GM18519 (cell line): Measurements from ENCODE around the gene PIK3IP1.
"Not testable (repeated sequence)": the region's sequence is repeated elsewhere in the genome, so short reads cannot be mapped to it uniquely, and the experiment has no call there.

Source experiments
- ATAC-seq: cut with Tn5 transposase; IDR thresholded peaks from one replicate; pipeline ENCODE4 v1.9.1; 2021; ENCODE audit warnings: mild to moderate bottlenecking, moderate library complexity; ENCODE audit not compliant: unreplicated experiment, low FRiP score

The PIK3IP1 gene

GRCh38 chr22:31292236-31292989, at the start of gene PIK3IP1:
Gene PIK3IP1 (minus strand): TSS chr22:31292488. CDS start chr22:31292344, 144 bp downstream.
- ATAC-seq, result no peak

GRCh38 chr22:31341386-31342088, 49.2 kb upstream of the PIK3IP1 start:
- no peak for ATAC-seq

DNA sequence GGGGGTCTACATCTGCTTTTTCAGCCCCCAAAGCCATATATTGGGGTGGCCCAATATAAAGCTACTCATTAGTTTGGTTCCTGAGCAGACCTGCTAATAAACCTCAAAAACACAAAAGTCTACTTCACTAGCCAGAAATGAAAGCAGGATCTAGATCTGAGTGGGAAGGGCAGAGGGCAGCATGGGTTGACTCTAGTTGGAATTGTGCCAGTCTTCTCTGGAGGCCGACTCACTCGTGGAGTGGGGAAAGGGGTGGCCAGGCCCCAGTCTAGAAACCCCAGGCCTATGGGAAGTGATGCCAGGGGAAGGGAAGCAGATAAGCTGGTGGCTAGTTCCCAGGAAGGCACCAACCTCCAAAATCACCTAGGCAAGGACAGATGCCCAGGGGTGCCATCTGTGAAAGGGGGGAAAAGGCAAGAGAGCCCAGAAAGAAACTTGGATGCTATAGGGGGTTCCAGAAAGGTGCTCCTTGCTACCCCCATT, 48.5 kb upstream of the PIK3IP1 start:
- no peak for ATAC-seq

GRCh38 chr22:31340360-31340759, 48.1 kb upstream of the PIK3IP1 start:
- no peak for ATAC-seq

DNA sequence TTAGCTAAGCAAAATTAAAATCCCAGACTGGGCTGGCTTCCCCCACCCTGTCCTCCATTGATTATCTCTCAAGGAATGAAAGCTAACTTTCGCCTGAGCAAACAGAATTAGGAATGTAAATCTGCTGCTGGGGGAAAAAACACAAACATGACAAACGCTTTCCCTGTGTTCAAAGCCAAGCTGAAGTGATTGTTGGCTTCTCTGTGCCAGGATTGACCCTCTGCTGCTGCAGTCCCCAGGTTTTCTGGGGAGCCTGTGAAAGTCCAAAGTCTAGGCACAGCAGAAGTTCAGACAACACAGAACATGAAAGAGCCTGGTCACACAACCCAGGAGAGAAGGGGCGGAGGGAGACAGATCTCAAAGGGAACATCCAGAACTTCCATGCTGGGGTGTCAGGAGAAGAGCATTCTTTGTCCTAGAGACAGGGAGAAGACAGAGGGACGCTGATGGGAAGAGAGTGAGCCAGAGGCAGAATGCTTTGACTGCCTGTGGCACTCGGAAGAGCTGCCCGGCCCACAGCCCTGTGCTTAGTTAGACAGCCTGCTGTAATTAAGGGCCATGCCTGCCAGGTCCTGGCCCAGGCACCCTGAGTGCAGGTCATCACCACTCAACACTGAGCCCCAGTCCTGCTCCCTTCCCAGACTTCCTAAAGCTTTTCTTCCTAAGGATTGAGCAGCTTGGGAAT, 47.0 kb upstream of the PIK3IP1 start:
- no peak for ATAC-seq

- no peak for ATAC-seq
Observed at GRCh38 chr22:31337178-31337577, 44.9 kb upstream of the PIK3IP1 start.

DNA sequence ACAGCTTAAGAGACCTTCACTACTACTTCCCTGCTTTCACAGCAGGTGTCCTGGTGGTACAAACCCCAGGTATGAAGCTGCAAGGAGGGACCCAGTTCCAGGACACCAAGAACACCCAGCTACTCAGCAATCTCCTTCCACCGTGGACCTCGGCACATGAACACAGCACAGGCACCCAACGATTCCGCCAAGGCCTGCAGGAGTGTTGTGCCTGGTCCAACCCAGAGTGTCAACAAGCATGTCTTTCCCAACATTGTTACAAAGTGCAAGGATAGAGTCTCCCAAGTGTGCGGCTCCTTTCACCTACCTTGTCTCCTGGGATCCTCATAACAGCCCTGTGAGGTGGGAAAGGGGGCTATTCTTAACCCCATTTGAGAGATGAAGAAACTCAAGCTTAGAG, 42.0 kb upstream of the PIK3IP1 start:
- ATAC-seq, result no peak

DNA sequence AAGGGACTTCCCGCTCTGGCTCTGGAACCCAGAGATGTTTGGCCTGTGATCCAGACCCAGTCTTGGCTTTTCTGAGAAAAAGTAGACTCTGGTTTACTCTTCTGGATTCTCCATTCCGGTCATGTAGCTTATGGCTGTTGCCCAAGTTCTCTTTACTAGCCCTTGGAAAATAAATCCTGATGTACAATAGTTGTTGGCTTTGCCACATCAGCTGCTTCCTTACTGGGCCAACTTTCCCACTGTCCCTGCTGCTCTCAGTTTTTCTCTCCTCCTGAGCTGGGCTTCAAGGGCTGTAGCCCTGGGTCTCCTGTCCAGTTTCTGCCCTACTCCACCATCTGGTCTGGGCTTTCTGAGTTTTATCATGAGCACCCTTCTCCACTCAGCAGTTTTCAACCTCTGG, 41.4 kb upstream of the PIK3IP1 start:
- no peak for ATAC-seq

GRCh38 chr22:31332886-31333285, 40.6 kb upstream of the PIK3IP1 start:
- no peak for ATAC-seq

- ATAC-seq, result no peak
Observed at GRCh38 chr22:31332010-31332409, 39.7 kb upstream of the PIK3IP1 start.

DNA sequence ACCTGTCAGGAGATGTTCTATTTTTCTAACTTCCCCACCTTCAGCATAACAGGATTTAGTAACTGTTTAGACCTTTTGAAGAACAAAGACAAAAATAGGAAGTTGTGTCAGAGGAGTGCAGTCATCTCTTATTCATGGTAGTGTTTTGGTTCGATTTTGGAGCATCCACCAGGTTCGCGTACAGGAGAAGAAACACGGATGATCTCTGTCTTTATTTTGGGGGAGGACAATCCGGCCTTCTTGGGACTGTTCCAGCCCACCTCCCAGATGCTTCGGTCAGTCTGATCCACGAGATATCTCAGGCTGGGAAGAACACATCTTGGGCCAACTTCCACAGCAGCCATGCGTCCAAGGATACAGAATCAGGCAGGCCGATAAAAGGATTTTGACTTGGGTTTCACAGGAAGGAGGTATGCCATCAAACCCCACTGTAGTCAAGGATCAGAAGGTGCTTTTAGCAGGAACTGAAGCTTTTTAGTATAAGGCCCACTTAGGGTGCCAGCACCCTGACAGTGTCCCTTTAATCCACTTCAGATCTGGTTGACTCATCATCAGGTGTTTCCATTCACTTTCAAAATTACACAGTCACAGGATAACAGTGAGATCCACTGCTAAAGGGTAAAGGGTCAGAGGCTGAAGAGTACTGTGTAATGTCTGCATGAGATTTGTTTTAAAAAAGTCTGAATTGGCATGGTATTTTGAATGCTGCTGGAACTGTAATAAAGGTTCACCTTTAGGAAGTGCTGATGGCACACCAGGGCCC, 37.3 kb upstream of the PIK3IP1 start:
- no peak for ATAC-seq

GRCh38 chr22:31329029-31329428, 36.7 kb upstream of the PIK3IP1 start:
- ATAC-seq, result no peak

DNA sequence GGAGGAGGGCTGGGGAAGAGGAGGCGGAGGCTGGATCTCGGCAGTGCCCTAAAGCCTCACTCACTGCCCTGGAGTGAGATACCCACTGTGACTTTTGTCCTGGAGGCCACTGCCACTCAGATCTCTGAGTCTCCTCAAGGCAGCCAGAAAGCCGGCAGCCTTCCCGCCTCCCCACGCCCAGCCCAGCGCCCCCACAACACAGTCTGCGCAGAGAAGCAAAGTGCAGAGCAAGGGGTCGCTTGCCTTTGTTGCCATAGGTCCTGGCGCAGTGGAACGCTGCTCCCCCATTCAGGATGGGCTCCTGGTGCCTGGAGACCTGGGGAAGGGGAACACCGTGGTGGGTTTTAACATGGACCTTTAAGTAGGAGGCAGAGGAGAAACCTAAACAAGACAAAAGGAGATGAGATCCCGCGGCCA, 36.3 kb upstream of the PIK3IP1 start:
- ATAC-seq, result no peak

DNA sequence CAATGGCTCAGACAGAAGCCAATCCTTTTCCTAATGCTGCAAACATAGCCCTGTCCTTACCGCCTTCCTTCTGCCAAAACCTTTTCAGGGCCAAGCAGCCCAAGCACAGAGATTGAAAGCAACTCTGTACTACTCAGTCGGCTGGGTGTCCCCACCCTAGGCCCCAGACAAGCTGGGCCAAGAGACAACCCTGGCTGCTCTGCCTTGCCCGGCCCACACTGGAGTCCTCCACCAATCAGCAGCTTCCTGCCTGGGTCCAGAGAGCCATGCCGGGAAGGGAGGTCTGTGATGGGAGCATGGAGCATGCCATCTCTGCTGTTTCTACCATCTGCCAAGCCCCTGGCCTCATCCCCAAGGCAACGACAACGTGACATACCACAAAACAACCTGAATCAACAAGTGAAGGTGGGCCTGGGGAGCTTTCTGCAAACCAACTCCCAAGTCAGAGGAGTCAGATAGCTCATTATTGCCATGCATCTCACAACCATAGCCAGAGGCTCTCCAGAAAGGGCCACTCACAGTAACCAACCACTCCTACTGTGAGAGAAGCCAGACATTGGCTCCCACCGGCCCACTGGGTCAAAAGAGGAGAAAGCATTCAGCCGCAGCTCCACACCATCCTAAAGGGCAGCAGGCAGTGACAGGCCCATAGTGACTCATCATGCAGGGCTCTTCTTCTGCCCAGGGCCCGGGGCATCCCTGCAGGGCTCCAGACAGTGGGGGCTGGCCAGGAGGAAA, 35.7 kb upstream of the PIK3IP1 start:
- no peak for ATAC-seq

- no peak for ATAC-seq
Observed at GRCh38 chr22:31326877-31327276, 34.6 kb upstream of the PIK3IP1 start.

DNA sequence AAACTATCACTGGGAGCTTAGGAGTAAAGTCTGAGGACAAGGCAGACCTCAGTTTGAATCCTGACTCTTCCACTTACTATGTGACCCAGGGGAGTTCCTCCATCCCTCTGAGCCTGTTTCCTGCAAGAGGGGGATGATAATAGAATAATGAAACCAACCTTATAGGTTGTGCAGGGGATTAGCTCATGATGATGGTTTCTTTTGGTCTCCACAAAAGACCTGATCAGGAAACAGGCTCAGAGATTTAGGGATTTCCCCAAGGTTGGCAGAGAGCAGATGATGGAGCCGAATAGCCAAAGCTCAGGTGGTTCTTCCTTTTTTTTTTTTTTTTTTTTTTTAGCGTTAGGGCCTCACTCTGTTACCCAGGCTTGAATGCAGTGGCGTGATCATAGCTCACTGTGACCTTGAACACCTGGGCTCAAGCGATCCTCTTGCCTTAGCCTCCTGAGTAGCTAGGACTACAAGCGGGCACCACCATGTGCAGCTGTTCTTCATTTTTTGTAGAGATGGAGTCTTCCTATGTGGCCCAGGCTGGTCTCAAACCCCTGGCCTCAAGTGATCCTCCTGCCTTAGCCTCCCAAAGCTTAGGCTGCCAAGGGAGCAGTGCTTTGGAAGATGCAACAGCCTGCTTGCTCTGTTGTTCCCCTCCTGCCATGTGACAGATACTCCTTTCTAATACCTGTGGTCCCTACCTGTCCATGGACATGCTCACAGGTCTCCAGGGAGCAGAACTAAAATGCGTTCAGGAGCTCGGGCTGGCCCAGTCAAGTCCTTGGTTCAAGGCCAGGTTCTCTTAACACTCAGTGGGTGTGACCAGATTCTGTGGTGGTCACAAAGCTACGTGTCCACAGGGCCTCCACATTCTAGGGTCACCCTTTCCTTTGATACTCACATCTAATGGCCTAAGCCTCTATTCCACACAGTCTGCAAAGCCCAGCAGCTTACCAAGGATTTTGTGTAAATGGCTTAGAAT, 31.6 kb upstream of the PIK3IP1 start:
- ATAC-seq, result no peak

GRCh38 chr22:31321421-31321820, 29.1 kb upstream of the PIK3IP1 start:
- ATAC-seq, result no peak

GRCh38 chr22:31314220-31314619, 21.9 kb upstream of the PIK3IP1 start:
- ATAC-seq, result not testable (repeated sequence)
